Measurements from ENCODE around the gene ABO. TPM values are rescaled to one million over a fixed set of nuclear protein-coding genes. Genes with fewer than 3 reads are reported as not detected.
"Not testable (repeated sequence)": the region's sequence is repeated elsewhere in the genome, so short reads cannot be mapped to it uniquely, and the experiment has no call there.

ABO gene
- total and polyA plus RNA-seq, 2 donors (not counting 3 experiments of a cell fraction or from before 2014, with no cell fraction given): not detected

GRCh38 chr9:133217333-133217988, 57.5 kb downstream of the ABO start:
- CTCF ChIA-PET: interaction anchor here (0.8 kb wide), 1 partner anchor 31 kb away, joined by 5 read pairs; no protein-coding TSS in a partner anchor
- H3K4me3 ChIP-seq (replicated peaks in 1 of 3; ENCODE audit: insufficient read depth in 1 of 3, low read depth in 1 of 3, low read length in 3 of 3); H3K27me3 ChIP-seq (ENCODE audit: control insufficient read depth in 2 of 2, insufficient read depth in 2 of 2, low read length in 2 of 2); H3K36me3 ChIP-seq (ENCODE audit: control insufficient read depth in 2 of 2, extremely low read depth in 1 of 2, insufficient read depth in 2 of 2, low read length in 2 of 2); FAIRE-seq; DNase-seq (ENCODE audit: low read depth, low spot score); H3K9me1 ChIP-seq (replicated peaks; ENCODE audit: control insufficient read depth, extremely low read depth, insufficient read depth, low read length); intact Hi-C loops (cut with micrococcal nuclease); H3K4me1 ChIP-seq (ENCODE audit: control insufficient read depth, extremely low read depth, insufficient read depth, low read length); H3K79me2 ChIP-seq (ENCODE audit: control insufficient read depth, insufficient read depth, low read length); dilution Hi-C loops (cut with MboI; ENCODE audit: extremely low pct_ligation_motif_present, low sequenced_read_pairs); H4K20me1 ChIP-seq (replicated peaks; ENCODE audit: control insufficient read depth, extremely low read depth, insufficient read depth, low read length); H2AFZ ChIP-seq (ENCODE audit: low read depth, low read length); H3K27ac ChIP-seq (ENCODE audit: insufficient read depth, low read depth, low read length); BruUV-seq (replicated peaks); H3K4me2 ChIP-seq (ENCODE audit: insufficient read depth, low read length); POLR2A ChIA-PET; H3K9me3 ChIP-seq (replicated peaks; ENCODE audit: control insufficient read depth, insufficient read depth, low read length); H3K9ac ChIP-seq (replicated peaks; ENCODE audit: extremely low read depth, insufficient read depth, low read length): not testable (repeated sequence)

GRCh38 chr9:133214276-133214675, 60.7 kb downstream of the ABO start:
- H3K9me3 ChIP-seq (replicated peaks; ENCODE audit: control insufficient read depth, insufficient read depth, low read length); H3K27me3 ChIP-seq (ENCODE audit: control insufficient read depth in 2 of 2, insufficient read depth in 2 of 2, low read length in 2 of 2); H3K27ac ChIP-seq (ENCODE audit: insufficient read depth, low read depth, low read length); H3K9me1 ChIP-seq (replicated peaks; ENCODE audit: control insufficient read depth, extremely low read depth, insufficient read depth, low read length); H3K79me2 ChIP-seq (ENCODE audit: control insufficient read depth, insufficient read depth, low read length); CTCF ChIA-PET; H3K4me3 ChIP-seq (replicated peaks in 1 of 3; ENCODE audit: insufficient read depth in 1 of 3, low read depth in 1 of 3, low read length in 3 of 3); POLR2A ChIA-PET; BruUV-seq (replicated peaks); DNase-seq (ENCODE audit: low read depth, low spot score); H3K9ac ChIP-seq (replicated peaks; ENCODE audit: extremely low read depth, insufficient read depth, low read length); H3K4me1 ChIP-seq (ENCODE audit: control insufficient read depth, extremely low read depth, insufficient read depth, low read length); H4K20me1 ChIP-seq (replicated peaks; ENCODE audit: control insufficient read depth, extremely low read depth, insufficient read depth, low read length); dilution Hi-C loops (cut with MboI; ENCODE audit: extremely low pct_ligation_motif_present, low sequenced_read_pairs); FAIRE-seq; H3K36me3 ChIP-seq (ENCODE audit: control insufficient read depth in 2 of 2, extremely low read depth in 1 of 2, insufficient read depth in 2 of 2, low read length in 2 of 2); H2AFZ ChIP-seq (ENCODE audit: low read depth, low read length); intact Hi-C loops (cut with micrococcal nuclease); H3K4me2 ChIP-seq (ENCODE audit: insufficient read depth, low read length): not testable (repeated sequence)

Measured in endothelial cell of umbilical vein (primary cell).